Panc1 (cell line): ENCODE results near the gene CROCC2. TPM values are rescaled to one million over a fixed set of nuclear protein-coding genes. Genes with fewer than 3 reads are reported as not detected.

Experiments
- ATAC-seq: fragments of 200-7000 bp; cut with Tn5 transposase; 2 replicates; pipeline ENCODE4 v1.9.1; 2020; ENCODE audit warnings: mild to moderate bottlenecking, moderate library complexity
- BruUV-seq: library from RNA; stranded (reverse); fragments of 400-500 nt; replicated peaks from 2 replicates; lab custom pipeline; 2021; lab: Mats Ljungman, UMichigan
- CTCF ChIA-PET: fragments of 300-600 bp; sonication (Branson Sonifier 250); formaldehyde crosslinking; loops from one replicate; lab custom pipeline; 2022; ENCODE audit warnings: antibody characterized with exemption; lab: Charles Lee
- POLR2A ChIA-PET: fragments of 300-600 bp; sonication (Branson Sonifier 250); formaldehyde crosslinking; loops from one replicate; lab custom pipeline; 2022; ENCODE audit warnings: antibody characterized with exemption; lab: Charles Lee
- DNase-seq: peaks from one replicate; pipeline ENCODE4 v3.0.0-alpha.2; 2010; ENCODE audit warnings: low read depth, low spot score
- H3K27ac ChIP-seq: 2 replicates; pipeline ENCODE4 v1.5.1; 2011; ENCODE audit warnings: mild to moderate bottlenecking, low read length, inconsistent platforms
- H3K27me3 ChIP-seq: fragments of 200-500 bp; sonication (Bioruptor generic); 2 replicates; pipeline ENCODE4 v1.6.0; 2014; ENCODE audit warnings: low read length, inconsistent platforms; ENCODE audit not compliant: control insufficient read depth, insufficient read depth
- H3K36me3 ChIP-seq: fragments of 200-500 bp; sonication (Bioruptor generic); 2 replicates; pipeline ENCODE4 v1.5.1; 2014; ENCODE audit warnings: inconsistent platforms, mild to moderate bottlenecking, low read length, moderate library complexity; ENCODE audit not compliant: control insufficient read depth, insufficient read depth
- H3K4me1 ChIP-seq: 2 replicates; pipeline ENCODE4 v1.5.1; 2011; ENCODE audit warnings: inconsistent platforms, mild to moderate bottlenecking, low read length, moderate library complexity; ENCODE audit not compliant: control insufficient read depth, insufficient read depth
- H3K4me3 ChIP-seq, 2 experiments: 2 replicates each; pipeline ENCODE4 v1.5.1; 2011 to 2012; ENCODE audit warnings: low read depth in 2 of 2, low read length in 2 of 2, mild to moderate bottlenecking in 2 of 2, inconsistent platforms in 1 of 2, moderate library complexity in 1 of 2
- H3K9me3 ChIP-seq: fragments of 200-500 bp; sonication (Bioruptor generic); 2 replicates; pipeline ENCODE4 v1.5.1; 2014; ENCODE audit warnings: low read depth, mild to moderate bottlenecking, inconsistent platforms, low read length, moderate library complexity; ENCODE audit not compliant: control insufficient read depth, insufficient read depth
- CTCF ChIP-seq: fragments of 450-650 bp; IDR thresholded peaks from 2 replicates; pipeline ENCODE4 v1.5.1; 2017; ENCODE audit warnings: mild to moderate bottlenecking
- POLR2AphosphoS5 ChIP-seq: IDR thresholded peaks from 2 replicates; pipeline ENCODE4 v1.6.1; 2012; ENCODE audit warnings: mild to moderate bottlenecking, low read depth, low read length, moderate library complexity
- SIN3A ChIP-seq: IDR thresholded peaks from 2 replicates; pipeline ENCODE4 v1.6.1; 2012; ENCODE audit warnings: low read depth, mild to moderate bottlenecking, low read length, moderate library complexity, borderline replicate concordance; ENCODE audit not compliant: insufficient read depth
- TCF7L2 ChIP-seq: IDR thresholded peaks from 2 replicates; pipeline ENCODE4 v1.6.1; 2011; ENCODE audit warnings: mild to moderate bottlenecking, low read depth, low read length, inconsistent platforms
- in situ Hi-C: cut with HindIII; loops from 2 replicates; pipeline ENCODE4 v1.10.0; 2016; ENCODE audit warnings: low sequenced_read_pairs, low pct_unique_long_range_greater_than_20kb
- intact Hi-C: fragments of 100-400 bp; cut with micrococcal nuclease; formaldehyde crosslinking; loops from one replicate; pipeline ENCODE4 v1.10.0; 2022; ENCODE audit not compliant: unreplicated experiment
- total RNA-seq: library from RNA; stranded (reverse); gene quantifications from one replicate; pipeline ENCODE4 v1.2.1, GENCODE V29; 2021; ENCODE audit not compliant: unreplicated experiment
- TF ChIP-seq, protein P1 (sequence below), 2 experiments: IDR thresholded peaks; 2 replicates each; pipeline ENCODE4 v1.6.1; 2011 to 2012; ENCODE audit warnings: low read depth in 2 of 2, control low read depth in 1 of 2, low read length in 1 of 2, mild to moderate bottlenecking in 1 of 2, moderate library complexity in 1 of 2; ENCODE audit not compliant: insufficient read depth in 1 of 2

CROCC2 gene
- total RNA-seq, 1 experiment from 2014 or later, result 0.23 TPM

GRCh38 chr2:240970104-240970503, 64.0 kb downstream of the CROCC2 start:
- in situ Hi-C loops, result no loop called here
- intact Hi-C loops, result no loop called here
- Histone ChIP-seq H3K4me1 (no peaks in the 10 kb centered on the region), H3K9me3 (no peaks in the 10 kb centered on the region), H3K36me3 (no peaks in the 10 kb centered on the region), H3K27me3 (no peaks in the 10 kb centered on the region; the same call in 1 of the 2 replicates), H3K4me3 (no peak overlapping the region), H3K27ac (no peak overlapping the region)
- ATAC-seq (no peak), DNase-seq (no peak)
- BruUV-seq, result no TSS peak
- CTCF ChIA-PET, result no interaction called here
- POLR2A ChIA-PET, result no interaction called here
- no peak for TF ChIP-seq TCF7L2
- TF ChIP-seq, protein P1, sequence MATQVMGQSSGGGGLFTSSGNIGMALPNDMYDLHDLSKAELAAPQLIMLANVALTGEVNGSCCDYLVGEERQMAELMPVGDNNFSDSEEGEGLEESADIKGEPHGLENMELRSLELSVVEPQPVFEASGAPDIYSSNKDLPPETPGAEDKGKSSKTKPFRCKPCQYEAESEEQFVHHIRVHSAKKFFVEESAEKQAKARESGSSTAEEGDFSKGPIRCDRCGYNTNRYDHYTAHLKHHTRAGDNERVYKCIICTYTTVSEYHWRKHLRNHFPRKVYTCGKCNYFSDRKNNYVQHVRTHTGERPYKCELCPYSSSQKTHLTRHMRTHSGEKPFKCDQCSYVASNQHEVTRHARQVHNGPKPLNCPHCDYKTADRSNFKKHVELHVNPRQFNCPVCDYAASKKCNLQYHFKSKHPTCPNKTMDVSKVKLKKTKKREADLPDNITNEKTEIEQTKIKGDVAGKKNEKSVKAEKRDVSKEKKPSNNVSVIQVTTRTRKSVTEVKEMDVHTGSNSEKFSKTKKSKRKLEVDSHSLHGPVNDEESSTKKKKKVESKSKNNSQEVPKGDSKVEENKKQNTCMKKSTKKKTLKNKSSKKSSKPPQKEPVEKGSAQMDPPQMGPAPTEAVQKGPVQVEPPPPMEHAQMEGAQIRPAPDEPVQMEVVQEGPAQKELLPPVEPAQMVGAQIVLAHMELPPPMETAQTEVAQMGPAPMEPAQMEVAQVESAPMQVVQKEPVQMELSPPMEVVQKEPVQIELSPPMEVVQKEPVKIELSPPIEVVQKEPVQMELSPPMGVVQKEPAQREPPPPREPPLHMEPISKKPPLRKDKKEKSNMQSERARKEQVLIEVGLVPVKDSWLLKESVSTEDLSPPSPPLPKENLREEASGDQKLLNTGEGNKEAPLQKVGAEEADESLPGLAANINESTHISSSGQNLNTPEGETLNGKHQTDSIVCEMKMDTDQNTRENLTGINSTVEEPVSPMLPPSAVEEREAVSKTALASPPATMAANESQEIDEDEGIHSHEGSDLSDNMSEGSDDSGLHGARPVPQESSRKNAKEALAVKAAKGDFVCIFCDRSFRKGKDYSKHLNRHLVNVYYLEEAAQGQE (IDR thresholded peaks at IDR 0.05; ENCODE audit: insufficient read depth in 1 of 2, low read depth in 2 of 2, low read length in 1 of 2), result no peak
- TF ChIP-seq POLR2AphosphoS5, result no peak
- no peak for TF ChIP-seq CTCF
- no peak for TF ChIP-seq SIN3A

DNA sequence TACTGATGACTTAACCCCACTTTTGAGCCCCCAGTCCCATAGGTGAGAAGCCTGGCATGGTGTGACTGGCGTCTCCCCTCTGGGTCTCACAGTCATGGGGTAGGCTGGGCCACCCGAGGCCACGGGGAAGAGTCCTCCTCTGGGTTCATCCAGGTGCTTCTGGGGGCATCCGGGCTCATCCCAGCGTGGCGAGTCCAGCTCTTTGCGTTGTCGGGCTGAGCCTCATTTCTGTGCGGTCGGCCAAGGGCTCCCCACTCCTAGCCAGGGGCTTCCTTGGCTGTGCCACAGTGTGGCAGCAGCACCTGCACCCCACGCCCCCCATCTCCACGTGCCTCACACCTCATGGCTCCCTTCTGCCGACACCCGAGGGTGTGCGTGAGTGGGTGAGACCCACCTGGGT, 64.7 kb downstream of the CROCC2 start:
- DNase-seq (no peak), ATAC-seq (no peak)
- ChIA-PET CTCF (no interaction called here), POLR2A (no interaction called here)
- TF ChIP-seq SIN3A (no peak), POLR2AphosphoS5 (no peak), TCF7L2 (no peak), CTCF (no peak)
- TF ChIP-seq, protein P1 (IDR thresholded peaks at IDR 0.05; ENCODE audit: insufficient read depth in 1 of 2, low read depth in 2 of 2, low read length in 1 of 2), result no peak
- H3K27me3 ChIP-seq, result no peaks in the 10 kb centered on the region; the same call in 1 of the 2 replicates
- H3K9me3 ChIP-seq, result no peaks in the 10 kb centered on the region
- no peaks in the 10 kb centered on the region for H3K4me1 ChIP-seq
- H3K27ac ChIP-seq, result no peak overlapping the region
- H3K36me3 ChIP-seq, result no peaks in the 10 kb centered on the region
- no TSS peak for BruUV-seq
- intact Hi-C loops (no loop called here), in situ Hi-C loops (no loop called here)
- no peak overlapping the region for H3K4me3 ChIP-seq
